GM12878 (cell line): ENCODE results near the gene CMTM3. TPM values are rescaled to one million over a fixed set of nuclear protein-coding genes. Genes with fewer than 3 reads are reported as not detected.

Experiments
- ATAC-seq: fragments of 200-7000 bp; cut with Tn5 transposase; 3 replicates; pipeline ENCODE4 v1.9.1; 2020; ENCODE audit warnings: mild to moderate bottlenecking, moderate library complexity
- BruUV-seq: library from RNA; stranded (reverse); fragments of 400-500 nt; replicated peaks from 2 replicates; lab custom pipeline; 2021; lab: Mats Ljungman, UMichigan
- CTCF ChIA-PET: fragments of 300-600 bp; sonication (Branson Sonifier 250); formaldehyde crosslinking; extraction: SDS; loops from one replicate; lab custom pipeline; 2021; ENCODE audit warnings: inconsistent platforms; lab: Yijun Ruan, JAX
- POLR2A ChIA-PET: fragments of 350-600 bp; formaldehyde crosslinking; extraction: SDS; loops from one replicate; lab custom pipeline; 2021; ENCODE audit warnings: inconsistent platforms; lab: Charles Lee
- RAD21 ChIA-PET: fragments of 300-600 bp; sonication (Branson Sonifier 250); formaldehyde crosslinking; loops from one replicate; lab custom pipeline; 2023; ENCODE audit warnings: antibody characterized with exemption; ENCODE audit not compliant: unreplicated experiment; lab: Charles Lee
- SMC1A ChIA-PET: fragments of 300-600 bp; sonication (Branson Sonifier 250); formaldehyde crosslinking; loops from one replicate; lab custom pipeline; 2023; ENCODE audit not compliant: unreplicated experiment, uncharacterized antibody; lab: Charles Lee
- DNase-seq: peaks from one replicate; pipeline ENCODE4 v3.0.0-alpha.2; 2011; ENCODE audit warnings: low read depth, low spot score
- FAIRE-seq: peaks from 3 replicates; lab custom pipeline; 2011; peaks lifted over from hg19 to GRCh38; lab: Jason Lieb, UNC
- H2AFZ ChIP-seq: 2 replicates; pipeline ENCODE4 v1.6.0; 2011; ENCODE audit warnings: low read depth, low read length, control low read depth; ENCODE audit not compliant: control insufficient read depth
- H3K27ac ChIP-seq: 2 replicates; pipeline ENCODE4 v1.5.1; 2011; ENCODE audit warnings: control low read depth; ENCODE audit not compliant: control insufficient read depth, insufficient read depth
- H3K27me3 ChIP-seq, 2 experiments: replicated peaks in 1 of 2; 2 replicates each; pipeline versions ENCODE4 v1.6.0 to v1.6.1; 2011; ENCODE audit warnings: low read length in 1 of 2; ENCODE audit not compliant: control insufficient read depth in 2 of 2, insufficient read depth in 2 of 2
- H3K36me3 ChIP-seq, 2 experiments: 2 replicates each; pipeline ENCODE4 v1.5.1; 2011; ENCODE audit warnings: low read length in 1 of 2; ENCODE audit not compliant: control insufficient read depth in 2 of 2, insufficient read depth in 2 of 2
- H3K4me1 ChIP-seq: 2 replicates; pipeline ENCODE4 v1.6.1; 2011; ENCODE audit warnings: mild to moderate bottlenecking, low read length, moderate library complexity, mixed read lengths; ENCODE audit not compliant: control insufficient read depth, insufficient read depth
- H3K4me2 ChIP-seq: 2 replicates; pipeline ENCODE4 v1.6.0; 2011; ENCODE audit warnings: control low read depth; ENCODE audit not compliant: control insufficient read depth, insufficient read depth
- H3K4me3 ChIP-seq: fragments of 200-600 bp; sonication (generic); 2 replicates; pipeline ENCODE4 v1.5.1; 2016
- H3K79me2 ChIP-seq: 2 replicates; pipeline ENCODE4 v1.6.0; 2011; ENCODE audit warnings: low read length; ENCODE audit not compliant: control insufficient read depth, insufficient read depth
- H3K9ac ChIP-seq: 2 replicates; pipeline ENCODE4 v1.8.0; 2011; ENCODE audit warnings: low read length, control low read depth, mixed read lengths; ENCODE audit not compliant: control insufficient read depth, insufficient read depth
- H3K9me3 ChIP-seq: replicated peaks from 3 replicates; pipeline ENCODE4 v1.5.1; 2011; ENCODE audit warnings: mild to moderate bottlenecking, low read length; ENCODE audit not compliant: control insufficient read depth, insufficient read depth
- H4K20me1 ChIP-seq: 2 replicates; pipeline ENCODE4 v1.6.0; 2011; ENCODE audit not compliant: control insufficient read depth, insufficient read depth
- CREM ChIP-seq: IDR thresholded peaks from 2 replicates; pipeline ENCODE4 v1.6.1; 2014; ENCODE audit warnings: antibody characterized with exemption, low read depth
- CTCF ChIP-seq, 3 experiments: IDR thresholded peaks in 2 of 3; conservative IDR thresholded peaks in 1 of 3; 2 replicates each; pipeline ENCODE4 v1.5.1; 2011; ENCODE audit warnings: low read depth in 3 of 3, low read length in 3 of 3, mild to moderate bottlenecking in 3 of 3, control low read depth in 2 of 3, moderate library complexity in 2 of 3, inconsistent platforms in 1 of 3, mixed read lengths in 1 of 3; ENCODE audit not compliant: control insufficient read depth in 2 of 3, insufficient read depth in 1 of 3; ENCODE audit errors: extremely low read depth in 1 of 3
- KDM1A ChIP-seq: fragments of 200-600 bp; sonication (generic); IDR thresholded peaks from 2 replicates; pipeline ENCODE4 v1.6.1; 2016; ENCODE audit warnings: borderline replicate concordance
- MEF2B ChIP-seq: fragments of 450-650 bp; IDR thresholded peaks from 2 replicates; pipeline ENCODE4 v1.6.1; 2018; ENCODE audit warnings: mild to moderate bottlenecking, moderate library complexity; ENCODE audit not compliant: partially characterized antibody, poor library complexity, severe bottlenecking
- NR2C1 ChIP-seq: fragments of 450-650 bp; IDR thresholded peaks from 2 replicates; pipeline ENCODE4 v1.6.1; 2017; ENCODE audit warnings: antibody characterized with exemption, mild to moderate bottlenecking, moderate library complexity
- PML ChIP-seq: IDR thresholded peaks from 2 replicates; pipeline ENCODE4 v1.6.1; 2012; ENCODE audit warnings: low read length, inconsistent platforms
- POU2F2 ChIP-seq: IDR thresholded peaks from 3 replicates; pipeline ENCODE4 v1.6.1; 2011; ENCODE audit warnings: low read depth, mild to moderate bottlenecking, low read length, borderline replicate concordance
- TBL1XR1 ChIP-seq: IDR thresholded peaks from 2 replicates; pipeline ENCODE4 v1.6.1; 2012; ENCODE audit warnings: low read depth, low read length, improper control_type of control experiment
- WGBS: methylation state at CpG from one replicate; pipeline ENCODE4 v1.1.6; 2016; ENCODE audit warnings: low lambda C conversion rate; ENCODE audit not compliant: insufficient replicate concordance, insufficient coverage; ENCODE audit errors: missing lambda C conversion rate; 5-methylcytosine and 5-hydroxymethylcytosine counted together
- in situ Hi-C: fragments of 300-500 bp; cut with MboI; formaldehyde crosslinking; loops from 9 replicates; pipeline ENCODE4 v1.14.3; 2018; ENCODE audit warnings: mixed read lengths
- intact Hi-C: fragments of 100-400 bp; cut with micrococcal nuclease; formaldehyde crosslinking; loops from one replicate; pipeline ENCODE4 v1.14.2; 2022; ENCODE audit not compliant: unreplicated experiment
- polyA plus RNA-seq, 11 experiments: library from polyadenylated mRNA; depleted of rRNA in 4 of 11; unstranded in 6 of 11; stranded (reverse) in 5 of 11; fragments of >200 nt; fragmentation: Nextera tagmentation in 4 of 11; fragmentation: Illumina TruSeq in 1 of 11; extraction: Ambion mirVana in 4 of 11; extraction: Trizol in 1 of 11; gene quantifications; 1 replicate in 1 of 11; 2 replicates in 10 of 11; pipeline versions ENCODE4 v1.2.1 to v1.2.3, GENCODE V29; 2011 to 2016; ENCODE audit warnings: inconsistent platforms in 2 of 11, missing spikeins in 2 of 11, low read depth in 1 of 11
- total RNA-seq, 4 experiments: library from RNA; depleted of rRNA in 3 of 4; stranded (reverse); fragments of >200 nt in 3 of 4; fragmentation: Illumina TruSeq in 1 of 4; extraction: Trizol in 1 of 4; gene quantifications; 2 replicates each; pipeline versions ENCODE4 v1.2.1 to v1.2.3, GENCODE V29; 2013 to 2021

Gene CMTM3
- total and polyA plus RNA-seq, 10 of the 15 experiments (the other 5 are each of a cell fraction or from before 2014, with no cell fraction given) = 5.4 to 47.4 (median 28.6) TPM

GRCh38 chr16:66560107-66560506, 44.4 kb upstream of the CMTM3 start:
- Histone ChIP-seq H3K36me3 (peaks cover 0 to 2% of the 10 kb centered on the region in 2 experiments; a peak in 1 of 4 replicates), H3K4me1 (no peaks in the 10 kb centered on the region), H2AFZ (no peak overlapping the region), H3K4me3 (no peak overlapping the region), H3K4me2 (no peak overlapping the region), H3K9ac (no peak overlapping the region), H4K20me1 (no peaks in the 10 kb centered on the region; the same call in 1 of the 2 replicates), H3K27ac (no peak overlapping the region), H3K9me3 (no peaks in the 10 kb centered on the region), H3K27me3 (no peaks in the 10 kb centered on the region), H3K79me2 (no peaks in the 10 kb centered on the region)
- no TSS peak for BruUV-seq
- TF ChIP-seq CREM (no peak), KDM1A (no peak), PML (no peak), TBL1XR1 (no peak), NR2C1 (no peak), POU2F2 (no peak), CTCF (IDR thresholded peaks at IDR 0.05 in 2 of 3, conservative IDR thresholded peaks at IDR 0.05 in 1 of 3; ENCODE audit: control insufficient read depth in 2 of 3, extremely low read depth in 1 of 3, insufficient read depth in 1 of 3, low read depth in 3 of 3, low read length in 3 of 3) (no peak), MEF2B (no peak)
- ChIA-PET CTCF (interaction anchor here (0.7 to 1.1 kb wide), 5 partner anchors 11 to 84 kb away, joined by 3 to 5 read pairs (median 4); no protein-coding TSS in a partner anchor), POLR2A (interaction anchor here (0.9 kb wide), 1 partner anchor 44 kb away, joined by 3 read pairs; no protein-coding TSS in a partner anchor), RAD21 (interaction anchor here (0.8 to 1.2 kb wide), 7 partner anchors 8 to 80 kb away, joined by 3 to 4 read pairs (median 3); partner anchors contain the start of genes CKLF and CMTM3), SMC1A (interaction anchor here (0.6 to 2.0 kb wide), 10 partner anchors 9 to 85 kb away, joined by 3 to 7 read pairs (median 3); partner anchors contain the start of gene CKLF)
- no peak for FAIRE-seq
- peak; percentile 20; the same call in 2 of the 3 replicates for ATAC-seq
- 0% methylated on average over 1 of the region's 1 CpG for WGBS
- intact Hi-C loops = loop anchor here (2.0 kb wide), 1 partner anchor 47 kb away; no protein-coding TSS in a partner anchor
- in situ Hi-C loops = no loop called here
- no peak for DNase-seq
